GM12873 (cell line): Measurements from ENCODE around the gene BMPR1A.

Experiments used
- TF ChIP-seq, protein P1 (sequence below): IDR thresholded peaks from 2 replicates; pipeline ENCODE4 v1.5.1; 2012; ENCODE audit warnings: low read depth, mild to moderate bottlenecking, moderate library complexity, low read length, control low read depth; ENCODE audit not compliant: insufficient read depth; ENCODE audit errors: missing control alignments

BMPR1A gene

DNA sequence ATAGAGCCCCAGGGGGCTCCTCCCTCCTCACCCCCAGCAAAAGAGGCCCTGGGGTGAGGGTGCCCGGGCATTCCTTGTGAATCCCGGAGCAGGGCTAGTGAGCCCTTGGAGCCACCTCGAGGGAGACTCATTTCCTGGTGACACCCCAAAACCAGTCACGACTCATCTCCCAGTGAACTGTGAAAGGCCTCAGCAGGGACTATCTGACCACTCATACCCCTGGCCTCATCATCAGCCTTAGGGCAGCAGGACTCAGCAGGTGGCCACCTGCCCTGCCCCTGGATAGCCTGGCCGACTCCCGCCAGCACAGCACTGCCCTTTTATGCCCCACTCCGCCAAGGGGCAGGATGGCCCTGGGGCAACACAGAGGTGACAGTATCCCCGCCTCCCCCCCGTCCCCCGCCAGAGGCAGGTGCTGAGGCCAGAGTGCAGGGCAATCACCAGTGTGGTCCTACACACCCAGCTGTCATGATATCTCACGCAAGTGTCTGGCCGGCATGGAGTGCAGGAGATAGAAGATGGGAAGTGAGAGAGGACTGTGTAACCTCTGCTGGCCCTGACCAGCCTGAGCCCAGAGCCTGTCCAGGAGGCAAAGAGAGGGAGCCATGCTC, 205.2 kb downstream of the BMPR1A start:
- TF ChIP-seq, protein P1, sequence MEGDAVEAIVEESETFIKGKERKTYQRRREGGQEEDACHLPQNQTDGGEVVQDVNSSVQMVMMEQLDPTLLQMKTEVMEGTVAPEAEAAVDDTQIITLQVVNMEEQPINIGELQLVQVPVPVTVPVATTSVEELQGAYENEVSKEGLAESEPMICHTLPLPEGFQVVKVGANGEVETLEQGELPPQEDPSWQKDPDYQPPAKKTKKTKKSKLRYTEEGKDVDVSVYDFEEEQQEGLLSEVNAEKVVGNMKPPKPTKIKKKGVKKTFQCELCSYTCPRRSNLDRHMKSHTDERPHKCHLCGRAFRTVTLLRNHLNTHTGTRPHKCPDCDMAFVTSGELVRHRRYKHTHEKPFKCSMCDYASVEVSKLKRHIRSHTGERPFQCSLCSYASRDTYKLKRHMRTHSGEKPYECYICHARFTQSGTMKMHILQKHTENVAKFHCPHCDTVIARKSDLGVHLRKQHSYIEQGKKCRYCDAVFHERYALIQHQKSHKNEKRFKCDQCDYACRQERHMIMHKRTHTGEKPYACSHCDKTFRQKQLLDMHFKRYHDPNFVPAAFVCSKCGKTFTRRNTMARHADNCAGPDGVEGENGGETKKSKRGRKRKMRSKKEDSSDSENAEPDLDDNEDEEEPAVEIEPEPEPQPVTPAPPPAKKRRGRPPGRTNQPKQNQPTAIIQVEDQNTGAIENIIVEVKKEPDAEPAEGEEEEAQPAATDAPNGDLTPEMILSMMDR: no peak

DNA sequence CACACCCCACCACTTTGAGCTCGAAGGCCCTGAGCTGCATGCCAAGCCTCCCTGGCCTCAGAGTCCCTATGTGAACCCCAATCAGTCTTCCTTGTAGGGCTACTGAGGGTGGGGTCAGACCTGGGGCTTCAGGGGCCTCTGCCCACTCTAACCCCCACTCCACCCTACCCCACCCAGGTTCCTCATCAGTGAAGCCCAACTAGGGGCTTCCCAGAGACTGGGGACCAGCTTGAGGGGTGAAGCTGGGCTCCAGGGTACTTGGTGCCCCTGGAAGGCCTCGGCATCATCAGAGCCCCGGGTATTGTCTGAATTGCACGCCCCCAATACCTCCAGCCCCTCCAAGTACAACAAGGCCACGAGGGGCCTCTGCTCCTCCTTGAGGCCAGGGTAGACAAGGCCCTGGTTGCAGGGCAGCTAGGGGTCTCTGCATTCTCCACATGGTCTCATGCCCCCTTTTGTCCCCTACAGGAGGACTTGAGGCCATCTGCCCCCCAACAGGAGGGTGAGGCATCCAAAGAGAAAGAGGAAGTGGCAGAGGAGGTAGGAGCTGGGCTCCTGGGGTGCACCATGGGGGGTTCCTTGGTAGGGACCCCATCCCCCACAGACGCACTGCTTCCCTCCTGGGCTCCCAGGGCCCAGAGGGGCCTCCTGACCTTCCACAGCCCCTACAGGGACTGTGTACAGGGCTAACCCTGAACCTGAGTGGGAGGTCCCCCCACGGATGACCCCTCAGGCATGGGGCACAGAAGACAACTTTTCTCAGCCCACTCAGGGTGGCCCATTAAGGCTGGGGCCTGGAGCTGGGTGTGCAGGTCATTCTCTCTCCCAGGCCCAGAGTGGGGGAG, 205.9 kb downstream of the BMPR1A start:
- TF ChIP-seq, protein P1: no peak

DNA sequence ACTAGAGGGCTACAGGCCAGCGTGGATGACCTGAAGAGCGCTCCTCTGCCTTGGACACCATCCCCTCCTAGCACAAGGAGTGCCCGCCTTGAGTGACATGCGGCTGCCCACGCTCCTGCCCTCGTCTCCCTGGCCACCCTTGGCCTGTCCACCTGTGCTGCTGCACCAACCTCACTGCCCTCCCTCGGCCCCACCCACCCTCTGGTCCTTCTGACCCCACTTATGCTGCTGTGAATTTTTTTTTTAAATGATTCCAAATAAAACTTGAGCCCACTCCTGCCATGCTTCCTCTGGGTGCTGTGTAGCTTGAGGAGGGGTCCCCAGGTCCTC, 206.5 kb downstream of the BMPR1A start:
- TF ChIP-seq, protein P1: no peak

DNA sequence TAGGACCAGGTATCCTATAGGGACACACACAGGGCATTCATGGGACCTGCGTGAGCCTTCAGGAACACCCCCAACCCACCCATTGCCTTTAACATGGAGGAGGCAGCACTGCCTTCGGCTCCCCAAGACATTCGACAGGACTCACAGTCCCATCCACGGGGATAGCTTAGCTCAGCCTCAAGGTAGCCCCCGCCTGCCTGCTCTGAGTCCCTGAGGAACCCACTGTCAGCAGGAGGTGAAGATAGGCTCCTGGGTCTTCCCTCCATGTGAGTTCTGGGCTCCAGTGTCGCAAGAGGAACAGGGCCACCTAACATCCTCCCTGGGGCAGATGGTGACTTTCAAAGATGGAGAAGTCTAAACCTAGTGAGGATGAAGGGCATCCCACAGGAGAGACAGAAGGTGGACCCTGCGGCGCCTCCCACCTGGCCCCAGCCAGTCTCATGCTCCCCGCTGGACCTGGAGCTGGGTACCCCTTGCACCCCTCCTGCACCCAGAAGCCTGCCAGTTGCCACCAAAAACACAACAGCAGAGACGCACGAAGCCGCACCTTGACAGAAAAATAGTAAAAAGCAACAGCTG, 207.0 kb downstream of the BMPR1A start:
- TF ChIP-seq, protein P1: no peak

DNA sequence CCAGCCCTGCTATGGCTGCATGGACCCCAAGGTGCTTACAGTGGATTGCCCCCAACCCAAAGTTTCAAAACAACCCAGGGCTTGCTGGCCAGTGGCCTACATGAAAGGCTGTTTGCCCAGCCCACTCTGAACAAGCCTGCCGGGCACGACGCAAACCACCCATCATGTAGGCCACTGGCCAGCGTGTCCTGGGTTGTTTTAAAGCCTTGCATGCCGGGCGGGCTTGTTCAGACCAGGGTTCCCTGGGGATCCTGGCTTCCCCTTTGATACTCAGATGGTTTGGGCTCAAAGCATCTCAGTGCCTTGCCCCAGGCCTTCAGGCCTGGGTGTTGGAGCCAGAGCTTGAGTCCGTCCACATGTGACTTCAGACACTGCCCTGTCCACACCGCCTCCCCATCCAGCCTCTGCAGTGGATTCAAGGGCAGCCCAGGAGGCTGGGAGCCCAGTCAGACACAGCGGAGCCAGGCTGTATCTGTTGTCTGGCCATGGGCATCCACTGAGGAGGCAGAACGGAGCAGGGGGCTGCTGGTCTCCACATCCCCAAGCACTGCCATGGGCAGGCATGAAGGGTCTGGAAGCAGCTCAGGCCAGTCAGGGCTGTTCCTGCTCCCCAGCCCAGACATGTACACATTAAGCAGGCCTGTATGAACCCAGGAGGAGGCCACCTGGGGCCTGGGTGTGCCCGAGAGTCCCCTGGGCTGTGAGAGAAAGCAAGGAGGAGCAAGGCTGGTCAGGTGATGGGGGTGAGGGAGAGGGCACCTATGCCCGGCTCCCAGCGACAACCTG, 207.8 kb downstream of the BMPR1A start:
- TF ChIP-seq, protein P1: no peak

DNA sequence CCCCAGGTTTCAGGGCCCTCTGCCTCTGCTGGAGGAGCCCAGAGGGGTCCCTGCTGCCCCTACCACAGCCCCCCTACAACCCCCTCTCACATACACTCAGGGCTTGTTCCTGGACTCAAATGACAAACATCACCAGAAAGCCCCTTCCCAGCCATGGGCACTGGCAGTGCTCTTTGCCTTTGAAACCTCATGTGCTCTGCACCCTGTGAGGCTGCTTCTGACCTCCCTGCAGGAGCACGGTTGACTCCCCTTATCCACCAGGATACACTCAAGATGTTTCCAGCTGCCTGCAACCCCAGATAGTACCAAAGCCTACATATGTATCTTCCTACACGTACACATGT, 208.4 kb downstream of the BMPR1A start:
- TF ChIP-seq, protein P1: no peak
